HG03439 (cell line): ENCODE measurements around the gene RIN3.
A peak's percentile ranks its signal among the peaks of the same experiment; 100 is the strongest.

Experiments
- ATAC-seq: cut with Tn5 transposase; IDR thresholded peaks from one replicate; pipeline ENCODE4 v1.9.1; 2021; ENCODE audit warnings: mild to moderate bottlenecking, moderate library complexity; ENCODE audit not compliant: unreplicated experiment

The RIN3 gene

GRCh38 chr14:92684801-92685560 is 171.4 kb downstream of the RIN3 start:
- no peak for ATAC-seq

GRCh38 chr14:92685784-92686355 is 172.3 kb downstream of the RIN3 start:
- ATAC-seq = no peak

- ATAC-seq = no peak
Measured at GRCh38 chr14:92686411-92686899, 172.9 kb downstream of the RIN3 start.

- peak; percentile 53 for ATAC-seq
Measured at GRCh38 chr14:92686900-92687427, 173.4 kb downstream of the RIN3 start.

- ATAC-seq = no peak
Measured at GRCh38 chr14:92687681-92688433, 174.3 kb downstream of the RIN3 start.

GRCh38 chr14:92688434-92689375 is 175.1 kb downstream of the RIN3 start:
- no peak for ATAC-seq

GRCh38 chr14:92690171-92691011 is 176.8 kb downstream of the RIN3 start:
- ATAC-seq = no peak

- no peak for ATAC-seq
Measured at GRCh38 chr14:92692822-92693226, 179.2 kb downstream of the RIN3 start.

- no peak for ATAC-seq
Measured at GRCh38 chr14:92693998-92694795, 180.6 kb downstream of the RIN3 start.

GRCh38 chr14:92694807-92695206 is 181.2 kb downstream of the RIN3 start:
- ATAC-seq = no peak

- ATAC-seq = no peak
Measured at GRCh38 chr14:92695562-92695961, 182.0 kb downstream of the RIN3 start.

- ATAC-seq = no peak
Measured at GRCh38 chr14:92696366-92696765, 182.8 kb downstream of the RIN3 start.

GRCh38 chr14:92698393-92698792 is 184.8 kb downstream of the RIN3 start:
- no peak for ATAC-seq

GRCh38 chr14:92701826-92702225 is 188.2 kb downstream of the RIN3 start:
- ATAC-seq = no peak

- ATAC-seq = no peak
Measured at GRCh38 chr14:92702441-92702918, 188.9 kb downstream of the RIN3 start.

GRCh38 chr14:92703516-92703915 is 189.9 kb downstream of the RIN3 start:
- ATAC-seq = no peak

- peak; percentile 97 for ATAC-seq
Measured at GRCh38 chr14:92704036-92704804, 190.6 kb downstream of the RIN3 start.

- no peak for ATAC-seq
Measured at GRCh38 chr14:92704821-92705220, 191.2 kb downstream of the RIN3 start.
